Stimulated activated CD4-positive, alpha-beta T cell treated with anti-CD3 and anti-CD28 coated beads, Interleukin-1b, Interleukin-23, amount 100 ng/mL, for 4 hours (primary cell): ENCODE measurements around the gene PRKN.

Experiments
- DNase-seq, 2 donors: peaks; one replicate each; pipeline ENCODE4 v3.0.0-alpha.2; 2020; ENCODE audit warnings: low read depth in 2 of 2

The PRKN gene

GRCh38 chr6:162187168-162187935 lies 540.2 kb downstream of the PRKN start:
- DNase-seq = no peak

GRCh38 chr6:162184465-162184864 lies 543.1 kb downstream of the PRKN start:
- no peak for DNase-seq

- no peak for DNase-seq
These were observed 545.7 kb downstream of the PRKN start for GRCh38 chr6:162181741-162182401.

GRCh38 chr6:162181111-162181510 lies 546.5 kb downstream of the PRKN start:
- DNase-seq = no peak

- DNase-seq = no peak
These were observed 548.2 kb downstream of the PRKN start for GRCh38 chr6:162179196-162179951.

GRCh38 chr6:162178666-162179065 lies 548.9 kb downstream of the PRKN start:
- no peak for DNase-seq

- DNase-seq = no peak
These were observed 549.3 kb downstream of the PRKN start for GRCh38 chr6:162178266-162178665.

- DNase-seq = no peak
These were observed 549.8 kb downstream of the PRKN start for GRCh38 chr6:162177746-162178145.

- no peak for DNase-seq
These were observed 554.1 kb downstream of the PRKN start for GRCh38 chr6:162173466-162173865.

GRCh38 chr6:162165479-162165878 lies 562.1 kb downstream of the PRKN start:
- DNase-seq = no peak

- DNase-seq = no peak
These were observed 570.2 kb downstream of the PRKN start for GRCh38 chr6:162157167-162157870.

GRCh38 chr6:162156146-162156545 lies 571.4 kb downstream of the PRKN start:
- no peak for DNase-seq

GRCh38 chr6:162154930-162155329 lies 572.6 kb downstream of the PRKN start:
- no peak for DNase-seq

- no peak for DNase-seq
These were observed 573.6 kb downstream of the PRKN start for GRCh38 chr6:162154001-162154400.

GRCh38 chr6:162153120-162153519 lies 574.4 kb downstream of the PRKN start:
- DNase-seq = no peak

GRCh38 chr6:162151021-162151665 lies 576.4 kb downstream of the PRKN start:
- DNase-seq = no peak

GRCh38 chr6:162150295-162150694 lies 577.3 kb downstream of the PRKN start:
- no peak for DNase-seq

- no peak for DNase-seq
These were observed 577.8 kb downstream of the PRKN start for GRCh38 chr6:162149786-162150185.

- no peak for DNase-seq
These were observed 579.8 kb downstream of the PRKN start for GRCh38 chr6:162147805-162148204.

- no peak for DNase-seq
These were observed 580.3 kb downstream of the PRKN start for GRCh38 chr6:162147281-162147680.

- no peak for DNase-seq
These were observed 587.2 kb downstream of the PRKN start for GRCh38 chr6:162140251-162140852.
